ENCODE data around the gene ATXN7.

The ATXN7 gene

GRCh38 chr3:64028754-64029153 is 165.1 kb downstream of the ATXN7 start:
- no peak for FAIRE-seq

GRCh38 chr3:64029287-64029686 is 165.6 kb downstream of the ATXN7 start:
- no peak for FAIRE-seq

- FAIRE-seq = no peak
Observed at GRCh38 chr3:64030741-64031140, 167.1 kb downstream of the ATXN7 start.

GRCh38 chr3:64031540-64032508 is 168.2 kb downstream of the ATXN7 start:
- FAIRE-seq = no peak

GRCh38 chr3:64033069-64033468 is 169.4 kb downstream of the ATXN7 start:
- FAIRE-seq = no peak

- FAIRE-seq = no peak
Observed at GRCh38 chr3:64037084-64037483, 173.4 kb downstream of the ATXN7 start.

- FAIRE-seq = no peak
Observed at GRCh38 chr3:64038253-64038767, 174.6 kb downstream of the ATXN7 start.

GRCh38 chr3:64039332-64039731 is 175.7 kb downstream of the ATXN7 start:
- no peak for FAIRE-seq

GRCh38 chr3:64039981-64040733 is 176.5 kb downstream of the ATXN7 start:
- no peak for FAIRE-seq

GRCh38 chr3:64042952-64043351 is 179.3 kb downstream of the ATXN7 start:
- no peak for FAIRE-seq

- FAIRE-seq = no peak
Observed at GRCh38 chr3:64046592-64046991, 182.9 kb downstream of the ATXN7 start.

GRCh38 chr3:64046996-64047594 is 183.4 kb downstream of the ATXN7 start:
- FAIRE-seq = no peak

- no peak for FAIRE-seq
Observed at GRCh38 chr3:64047787-64048186, 184.1 kb downstream of the ATXN7 start.

- FAIRE-seq = no peak
Observed at GRCh38 chr3:64048631-64049061, 185.0 kb downstream of the ATXN7 start.

GRCh38 chr3:64049136-64049535 is 185.5 kb downstream of the ATXN7 start:
- no peak for FAIRE-seq

GRCh38 chr3:64049832-64050231 is 186.2 kb downstream of the ATXN7 start:
- no peak for FAIRE-seq
